Measurements from ENCODE around the gene YWHAB. TPM values are rescaled to one million over a fixed set of nuclear protein-coding genes. Genes with fewer than 3 reads are reported as not detected.

YWHAB gene
- total RNA-seq, 1 donor from 2014 or later: 182 TPM

DNA sequence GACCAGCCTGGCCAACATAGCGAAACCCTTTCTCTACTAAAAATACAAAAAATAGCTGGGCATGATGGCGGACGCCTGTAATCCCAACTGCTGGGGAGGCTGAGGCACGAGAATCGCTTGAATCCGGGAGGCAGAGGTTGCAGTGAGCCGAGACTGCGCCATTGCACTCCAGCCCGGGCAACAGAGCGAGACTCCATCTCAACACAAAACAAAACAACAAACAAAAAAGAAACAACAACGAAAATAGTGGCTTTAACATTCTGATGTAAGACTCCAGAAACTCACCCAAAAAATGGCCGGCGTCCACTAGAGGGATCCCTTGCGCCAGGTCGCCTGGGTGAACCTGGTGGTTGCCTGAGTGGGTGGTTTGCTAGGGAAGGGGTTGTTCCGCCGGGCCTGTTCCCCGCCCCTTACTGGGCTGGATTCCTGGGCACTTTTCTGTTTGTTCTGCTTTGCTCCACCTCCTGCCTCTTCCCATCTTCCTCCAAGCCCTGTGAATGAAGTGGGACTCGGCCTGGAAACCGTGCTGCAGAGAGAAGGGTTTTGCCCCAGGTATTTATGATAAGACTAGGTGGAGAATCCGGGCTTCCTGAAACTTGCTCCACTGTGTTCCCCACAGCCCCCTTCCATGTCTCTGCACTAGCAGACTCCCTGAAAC, 25.9 kb downstream of the YWHAB start:
- no peak for DNase-seq (ENCODE audit: low spot score)

DNA sequence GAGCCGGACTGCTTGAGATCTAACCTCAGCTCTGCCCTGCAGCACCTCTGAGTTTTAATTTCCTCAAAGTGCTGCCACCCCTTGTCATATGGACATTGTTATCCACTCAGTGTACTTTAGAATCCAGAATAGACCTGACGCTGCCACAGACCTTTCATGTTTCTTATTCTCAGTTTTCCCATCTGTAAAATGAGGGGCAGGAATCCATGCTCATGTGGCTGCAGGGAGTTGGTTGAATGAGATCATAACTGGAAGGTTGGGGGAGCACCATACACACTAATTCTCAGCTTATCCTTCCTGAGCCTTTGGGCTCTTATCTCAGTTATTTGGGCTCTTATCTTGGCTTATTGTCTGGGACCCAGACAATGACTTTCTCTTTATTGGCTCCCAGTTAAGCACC, 26.7 kb downstream of the YWHAB start:
- no peak for DNase-seq (ENCODE audit: low spot score)

DNA sequence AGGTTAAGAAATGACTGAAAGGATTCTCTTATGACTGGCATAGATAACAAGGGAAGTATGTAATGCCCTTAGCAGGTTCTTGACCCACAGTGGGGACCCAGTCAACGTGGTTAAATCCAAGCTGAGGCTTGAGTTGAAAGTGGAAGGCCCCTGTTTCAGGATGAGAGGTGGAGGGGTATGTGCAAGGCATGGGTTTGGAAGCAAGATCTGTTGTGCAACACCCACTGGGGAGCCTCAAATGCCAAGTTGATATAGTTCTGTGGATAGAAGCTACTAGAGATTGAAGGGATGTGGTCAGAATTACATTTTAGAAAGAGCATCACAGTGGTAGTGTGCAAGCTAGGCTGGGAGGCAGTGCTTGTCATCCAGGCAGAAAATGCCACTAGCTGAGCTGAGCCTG, 29.4 kb downstream of the YWHAB start:
- no peak for DNase-seq (ENCODE audit: low spot score)

DNA sequence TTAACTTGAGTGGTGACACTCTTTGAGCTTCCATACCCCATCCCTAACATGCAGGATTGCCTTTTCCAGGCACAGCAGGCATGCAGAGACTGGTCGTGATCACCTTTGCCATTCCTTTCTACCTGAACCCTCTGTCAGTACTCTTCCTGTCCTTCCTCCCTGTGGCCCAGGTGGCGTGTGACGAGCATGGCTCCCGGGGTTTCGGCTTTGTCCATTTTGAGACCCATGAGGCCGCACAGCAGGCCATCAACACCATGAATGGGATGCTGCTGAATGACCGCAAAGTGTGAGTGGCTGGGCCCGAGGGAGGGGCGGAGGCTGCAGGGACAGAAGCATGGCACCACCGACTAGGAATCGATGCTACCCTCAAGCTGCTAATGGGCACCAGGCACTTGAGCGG, 31.1 kb downstream of the YWHAB start:
- no peak for DNase-seq (ENCODE audit: low spot score)

DNA sequence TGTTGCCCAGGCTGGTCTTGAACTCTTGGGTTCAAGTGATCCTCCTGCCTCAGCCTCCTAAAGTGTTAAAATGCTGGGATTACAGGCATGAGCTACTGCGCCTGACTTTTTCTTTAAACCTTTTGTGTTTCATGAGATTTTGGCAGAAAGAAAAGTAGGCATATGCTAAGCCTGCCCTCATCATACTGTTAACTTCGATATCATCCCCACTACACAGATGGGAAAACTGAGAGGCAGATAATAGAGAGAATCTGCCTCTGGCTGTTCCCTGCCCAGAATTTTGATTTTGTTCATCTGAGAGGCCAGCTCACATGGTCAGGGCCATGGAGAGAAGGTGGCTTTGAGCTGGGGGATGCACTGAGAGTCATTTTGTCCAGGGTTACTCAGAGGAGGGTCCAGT, 31.9 kb downstream of the YWHAB start:
- no peak for DNase-seq (ENCODE audit: low spot score)

DNA sequence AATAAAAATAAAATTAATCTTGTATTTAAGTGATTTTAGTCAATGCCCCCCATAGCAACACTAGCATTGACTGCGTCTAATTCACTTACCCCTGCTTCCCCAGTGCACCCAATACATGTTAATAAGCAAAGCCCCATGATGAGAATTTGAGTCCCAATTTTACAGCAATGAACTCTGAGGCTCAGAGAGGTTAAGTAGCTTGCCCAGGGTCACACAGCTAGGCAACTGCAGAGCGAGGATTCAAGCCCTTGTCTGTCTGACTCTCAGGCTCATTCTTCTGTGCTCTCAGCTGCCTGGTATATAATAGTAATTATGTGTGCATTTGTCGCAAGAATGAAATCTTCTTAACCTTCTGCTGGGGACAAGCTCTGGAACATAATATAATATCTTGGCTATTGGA, 32.8 kb downstream of the YWHAB start:
- DNase-seq (ENCODE audit: low spot score): no peak

DNA sequence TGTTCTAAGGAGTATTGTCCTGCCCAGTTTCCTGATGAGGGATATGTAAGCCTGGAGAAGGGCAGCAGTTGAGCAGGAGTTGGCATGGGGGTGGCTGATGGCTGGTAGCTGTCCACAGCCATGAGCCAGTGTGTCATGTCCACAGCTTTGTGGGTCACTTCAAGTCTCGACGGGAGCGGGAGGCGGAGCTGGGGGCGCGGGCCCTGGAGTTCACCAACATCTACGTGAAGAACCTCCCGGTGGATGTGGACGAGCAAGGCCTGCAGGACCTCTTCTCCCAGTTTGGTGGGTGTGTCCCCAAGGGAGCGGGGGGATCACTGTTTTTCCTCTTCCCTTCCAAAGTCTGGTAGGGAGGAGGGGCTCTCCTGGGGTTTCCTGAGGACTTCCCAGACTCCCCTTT, 33.3 kb downstream of the YWHAB start:
- DNase-seq (ENCODE audit: low spot score): no peak

DNA sequence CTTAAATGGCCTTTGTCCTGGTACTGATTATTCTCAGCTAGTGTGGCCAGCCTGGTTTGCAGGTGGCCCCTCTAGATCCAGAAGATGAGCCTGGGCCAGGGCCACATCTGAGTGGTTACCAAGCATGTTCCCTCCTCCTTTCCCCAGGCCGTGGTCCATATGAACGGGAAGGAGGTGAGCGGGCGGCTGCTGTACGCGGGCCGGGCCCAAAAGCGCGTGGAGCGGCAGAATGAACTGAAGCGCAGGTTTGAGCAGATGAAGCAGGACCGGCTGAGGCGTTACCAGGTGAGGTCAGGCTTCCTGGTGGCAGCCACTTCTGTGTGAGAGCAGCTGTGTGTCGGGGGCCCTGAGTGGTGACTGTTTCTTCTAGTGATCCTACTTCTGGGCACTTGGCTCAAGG, 35.9 kb downstream of the YWHAB start:
- no peak for DNase-seq (ENCODE audit: low spot score)

DNA sequence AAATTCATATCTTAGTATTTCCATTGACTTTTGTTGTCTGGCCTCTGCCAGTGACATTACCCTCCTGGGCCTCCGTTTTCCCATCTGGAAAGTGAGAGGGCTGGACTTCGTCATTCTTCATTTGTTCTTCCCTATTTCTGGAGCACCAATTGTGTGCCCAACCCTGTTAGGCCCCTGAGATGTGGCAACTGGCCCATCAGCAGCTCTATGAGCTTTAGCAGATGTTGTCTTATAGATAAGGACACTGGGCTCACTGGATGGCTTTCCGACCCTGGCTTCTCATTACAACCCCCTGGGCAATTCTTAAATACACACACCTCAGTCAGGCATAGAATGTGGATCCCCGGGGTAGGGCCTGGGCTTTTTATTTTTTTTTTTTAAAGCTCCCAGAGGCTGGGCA, 39.0 kb downstream of the YWHAB start:
- no peak for DNase-seq (ENCODE audit: low spot score)

DNA sequence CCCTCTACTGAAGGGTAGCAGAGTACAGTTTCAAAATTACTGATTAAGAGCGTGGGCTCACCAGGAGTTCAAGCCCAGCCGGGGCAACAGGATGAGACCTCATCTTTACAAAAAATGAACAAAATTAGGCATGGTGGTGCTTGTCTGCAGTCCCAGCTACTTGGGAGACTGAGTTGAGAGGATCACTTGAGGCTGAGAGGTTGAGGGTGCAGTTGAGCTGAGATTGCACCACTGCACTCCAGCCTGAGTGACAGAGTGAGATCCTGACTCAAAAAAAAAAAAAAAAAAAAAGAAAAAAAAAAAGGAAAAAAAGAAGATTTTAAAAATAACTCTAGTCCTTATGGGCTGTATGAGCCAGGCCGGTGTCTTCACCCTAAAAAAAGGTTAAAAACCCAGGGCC, 43.1 kb downstream of the YWHAB start:
- DNase-seq (ENCODE audit: low spot score): no peak

DNA sequence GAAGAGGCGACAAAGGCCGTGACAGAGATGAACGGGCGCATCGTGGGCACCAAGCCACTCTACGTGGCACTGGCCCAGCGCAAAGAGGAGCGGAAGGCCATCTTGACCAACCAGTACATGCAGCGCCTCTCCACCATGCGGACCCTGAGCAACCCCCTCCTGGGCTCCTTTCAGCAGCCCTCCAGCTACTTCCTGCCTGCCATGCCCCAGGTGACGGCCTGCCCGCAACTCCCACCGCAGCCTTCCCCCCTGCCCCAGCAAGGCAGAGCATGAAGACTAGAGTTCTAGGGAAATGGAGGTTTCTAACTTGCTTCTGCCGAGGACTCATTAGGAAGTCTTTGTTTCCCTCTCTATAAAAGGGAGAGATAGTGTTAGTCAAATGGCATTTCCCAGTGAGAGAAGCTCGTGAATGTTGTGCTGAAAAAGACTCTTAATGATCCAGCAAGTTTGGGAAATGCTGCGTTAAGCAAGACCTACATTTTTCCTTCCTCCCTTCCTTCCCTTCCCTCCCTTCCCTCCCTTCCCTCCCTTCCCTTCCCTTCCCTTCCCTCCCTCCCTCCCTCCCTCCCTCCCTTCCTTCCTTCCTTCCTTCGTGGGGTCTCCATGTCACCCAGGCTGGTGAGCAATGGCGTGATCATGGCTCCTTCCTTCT, 45.1 kb downstream of the YWHAB start:
- no peak for DNase-seq (ENCODE audit: low spot score)

DNA sequence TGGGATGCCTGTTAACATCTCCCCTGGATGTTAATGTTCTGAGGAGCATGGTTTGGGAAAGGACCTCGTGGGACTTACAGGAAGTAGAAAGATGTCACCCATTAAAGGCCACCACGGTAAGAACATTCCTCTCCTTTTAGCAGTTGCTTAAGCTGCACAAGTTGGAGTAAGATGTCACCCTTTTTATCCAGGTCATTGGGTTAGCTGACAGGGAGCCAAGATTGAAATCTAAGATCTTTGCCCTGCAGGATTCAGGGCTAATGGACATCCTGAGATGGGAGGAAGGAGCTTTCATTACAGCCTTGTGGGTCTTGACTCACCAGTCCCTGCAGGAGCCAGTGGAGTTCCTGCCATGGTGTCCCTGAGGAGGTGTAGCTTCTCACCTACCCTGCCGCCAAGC, 46.4 kb downstream of the YWHAB start:
- DNase-seq (ENCODE audit: low spot score): no peak

DNA sequence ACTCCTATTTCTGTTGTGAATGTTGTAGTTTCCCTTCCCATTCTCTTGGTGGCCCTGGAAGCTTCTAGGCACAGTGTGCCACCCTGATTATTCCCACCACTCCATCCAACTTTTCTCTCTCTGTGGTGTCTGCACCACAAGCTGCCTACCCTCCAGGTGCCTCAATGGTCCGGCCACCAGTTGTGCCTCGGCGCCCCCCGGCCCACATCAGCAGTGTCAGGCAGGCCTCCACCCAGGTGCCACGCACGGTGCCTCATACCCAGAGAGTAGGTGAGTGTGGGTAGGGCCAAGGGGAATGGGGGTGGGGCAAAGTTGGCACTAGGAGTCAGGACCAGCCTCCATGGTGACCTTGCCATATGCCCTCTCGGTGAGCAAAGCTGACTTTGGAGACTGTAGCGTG, 47.4 kb downstream of the YWHAB start:
- no peak for DNase-seq (ENCODE audit: low spot score)

DNA sequence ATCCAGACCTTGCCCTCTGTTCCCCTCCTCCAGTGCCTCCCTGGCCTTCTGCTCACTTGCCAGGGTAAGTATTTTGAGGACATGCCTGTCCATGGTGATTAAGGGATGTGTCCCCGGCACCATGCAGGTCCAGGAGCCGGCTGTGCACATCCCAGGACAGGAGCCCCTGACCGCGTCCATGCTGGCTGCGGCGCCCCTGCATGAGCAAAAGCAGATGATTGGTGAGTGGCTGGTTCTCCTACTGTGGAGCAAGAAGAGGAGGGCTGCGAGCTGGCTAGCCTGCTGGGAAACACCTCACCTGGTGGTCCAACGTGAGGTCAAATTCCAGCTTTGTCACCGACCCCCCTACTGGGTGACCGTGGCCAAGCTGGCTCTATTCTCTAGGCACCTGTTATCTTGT, 51.0 kb downstream of the YWHAB start:
- DNase-seq (ENCODE audit: low spot score): no peak

DNA sequence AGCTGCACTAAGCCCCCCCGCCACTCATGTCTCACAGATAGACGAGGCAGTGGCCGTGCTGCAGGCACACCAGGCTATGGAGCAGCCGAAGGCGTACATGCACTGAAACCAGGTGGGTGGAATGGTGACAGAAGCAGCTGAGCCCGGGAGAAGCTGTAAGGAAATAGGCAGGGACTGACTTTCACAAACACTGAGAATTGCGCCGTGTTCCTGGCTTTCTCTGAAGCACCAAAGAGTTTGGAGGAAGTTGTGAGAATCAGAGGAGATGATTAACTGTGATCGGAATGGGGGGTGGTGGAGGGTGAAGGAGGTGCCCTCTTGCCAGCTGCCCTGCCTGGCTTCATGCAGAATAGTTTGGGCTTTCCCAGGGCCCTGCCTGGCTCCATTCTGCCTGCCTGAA, 53.1 kb downstream of the YWHAB start:
- DNase-seq (ENCODE audit: low spot score): no peak

DNA sequence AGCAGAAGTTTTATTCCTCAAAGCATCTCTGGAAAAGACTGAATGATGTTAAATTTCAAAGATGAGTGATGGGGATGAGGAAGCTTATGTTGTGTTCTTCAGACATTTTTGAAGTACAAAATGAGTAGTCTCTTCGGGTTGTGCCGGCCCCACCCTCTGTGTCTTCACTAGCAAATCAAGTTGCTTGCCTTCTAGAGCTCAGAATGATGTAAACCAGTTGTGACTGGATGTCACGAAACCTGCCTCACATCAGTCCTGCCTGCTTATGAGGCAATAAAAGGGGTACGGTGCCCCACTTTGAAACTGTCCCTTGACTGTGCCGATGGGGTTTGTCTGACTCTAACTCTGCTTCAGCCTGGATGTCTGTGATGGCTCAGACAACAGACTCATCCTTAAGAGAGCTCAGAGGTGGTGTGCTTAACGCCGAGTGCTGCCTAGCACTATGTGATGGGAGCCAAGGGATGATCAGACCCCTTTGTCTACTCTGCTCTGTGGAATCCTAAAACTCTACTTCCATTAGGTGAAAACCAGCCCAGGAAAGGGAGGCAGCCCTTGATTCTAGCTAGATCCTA, 55.7 kb downstream of the YWHAB start:
- DNase-seq (ENCODE audit: low spot score): no peak

DNA sequence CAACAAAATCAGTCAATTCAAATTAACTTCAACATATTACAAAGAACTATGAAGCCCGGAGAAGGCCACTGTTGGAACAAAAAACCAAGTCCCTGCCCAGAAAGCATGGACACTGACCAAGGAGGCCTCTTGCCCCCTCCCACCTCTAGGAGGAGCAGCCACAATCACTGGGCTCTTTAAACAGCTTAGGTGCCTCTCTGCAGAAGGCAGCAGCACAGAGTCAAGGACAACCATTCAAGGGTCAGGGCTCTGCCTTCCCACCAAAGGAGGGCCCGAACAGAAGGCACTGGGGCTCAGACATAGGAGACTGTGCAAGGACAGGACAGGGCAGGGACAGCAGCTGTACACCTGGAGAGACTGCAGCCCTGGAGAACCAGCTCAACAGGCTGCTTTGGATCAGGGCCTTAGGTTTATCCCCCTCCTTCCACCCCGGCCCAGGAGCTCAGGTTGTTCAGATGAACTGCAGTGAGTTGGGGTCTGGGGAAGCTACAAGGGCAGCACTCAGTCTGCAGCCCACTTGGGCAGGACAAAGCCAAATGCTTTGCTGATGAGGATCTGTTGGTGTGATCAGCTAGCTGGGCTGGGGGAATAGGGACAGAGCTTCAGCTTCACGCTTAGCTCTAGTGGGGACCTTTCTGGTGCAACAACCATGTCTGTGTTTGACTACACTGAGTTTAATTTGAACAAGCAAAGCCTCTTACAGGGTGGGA, 56.9 kb downstream of the YWHAB start:
- DNase-seq (ENCODE audit: low spot score): no peak

DNA sequence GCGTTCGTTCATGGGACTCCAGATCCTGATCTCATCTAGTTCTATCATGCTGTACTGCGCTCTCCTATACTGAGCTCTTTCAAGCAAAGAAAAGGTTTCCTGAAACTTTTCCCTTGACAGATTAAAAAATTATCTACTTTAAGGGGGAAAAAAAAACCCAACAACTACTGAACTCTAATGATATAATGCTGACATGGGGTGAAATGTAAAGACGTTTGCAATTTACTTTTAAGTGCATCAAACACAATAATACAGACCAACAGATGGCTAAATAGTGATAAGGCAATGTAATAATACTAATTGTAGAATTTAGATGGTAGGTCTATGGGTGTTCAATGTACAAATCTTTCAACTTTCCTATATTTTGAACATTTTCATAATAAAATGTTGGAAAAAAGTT, 58.3 kb downstream of the YWHAB start:
- DNase-seq (ENCODE audit: low spot score): no peak

DNA sequence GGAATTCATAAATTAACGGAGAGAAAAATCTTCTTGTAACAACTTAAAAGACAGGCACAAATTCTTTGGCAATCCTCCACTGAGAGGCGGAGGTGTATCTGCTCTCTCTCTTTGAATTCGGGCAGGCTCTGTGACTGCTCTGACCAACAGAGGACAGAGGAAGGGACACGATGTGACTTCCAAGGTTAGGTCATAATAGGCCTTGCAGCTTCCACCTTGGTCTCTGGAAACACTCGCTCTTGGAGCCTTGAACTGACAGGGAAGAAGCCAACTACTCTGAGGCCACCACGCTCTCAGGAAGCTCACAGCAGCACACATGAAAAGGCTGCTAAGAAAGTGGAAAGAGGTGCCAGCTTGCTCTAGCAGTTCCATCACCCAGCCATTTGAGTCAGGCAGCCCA, 59.8 kb downstream of the YWHAB start:
- no peak for DNase-seq (ENCODE audit: low spot score)

DNA sequence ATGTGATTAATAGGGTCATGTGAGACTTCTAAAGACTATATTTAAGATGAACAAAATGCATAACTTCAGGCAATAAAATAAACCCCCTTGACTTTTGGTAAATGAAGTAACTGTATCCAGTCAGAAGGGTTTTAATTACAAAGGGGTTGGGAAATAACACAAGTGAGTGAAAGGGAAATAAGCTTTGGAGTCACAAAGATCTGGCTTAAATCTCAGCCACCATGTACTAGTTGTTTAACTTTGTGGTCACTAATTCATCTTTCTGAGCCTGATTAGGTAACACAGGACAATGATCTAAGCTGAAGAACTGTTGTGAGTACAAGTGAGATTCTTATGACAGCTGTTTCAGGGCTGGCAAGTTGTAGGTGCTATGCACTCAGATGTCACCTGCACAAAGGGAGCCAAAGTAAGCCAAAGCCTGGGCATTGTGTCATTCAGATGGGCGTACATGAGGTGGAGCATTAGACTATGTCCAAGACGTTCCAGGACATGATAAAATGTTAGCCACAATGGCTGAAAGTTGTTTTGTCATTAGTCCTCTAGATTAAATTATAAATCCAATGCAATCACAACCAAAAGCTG, 60.9 kb downstream of the YWHAB start:
- no peak for DNase-seq (ENCODE audit: low spot score)

DNA sequence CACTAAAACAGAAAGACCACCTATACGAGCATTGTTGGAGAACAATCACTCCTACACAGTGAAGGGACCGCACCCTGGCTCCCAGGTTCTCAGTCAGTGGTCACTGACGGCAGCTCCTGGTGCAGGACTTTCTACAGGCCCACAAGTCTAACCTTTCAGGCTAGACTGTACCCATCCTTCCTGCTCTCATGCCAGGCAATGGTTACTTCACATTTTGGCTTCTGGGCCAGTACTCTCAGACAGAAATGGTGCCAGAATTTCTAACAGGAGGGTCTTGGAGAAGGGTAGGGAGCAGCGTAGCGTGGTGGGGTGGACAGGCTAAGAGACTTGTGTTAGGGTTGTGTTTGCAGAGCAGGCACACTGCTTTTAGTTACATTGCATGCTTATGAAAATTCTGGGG, 62.6 kb downstream of the YWHAB start:
- no peak for DNase-seq (ENCODE audit: low spot score)

DNA sequence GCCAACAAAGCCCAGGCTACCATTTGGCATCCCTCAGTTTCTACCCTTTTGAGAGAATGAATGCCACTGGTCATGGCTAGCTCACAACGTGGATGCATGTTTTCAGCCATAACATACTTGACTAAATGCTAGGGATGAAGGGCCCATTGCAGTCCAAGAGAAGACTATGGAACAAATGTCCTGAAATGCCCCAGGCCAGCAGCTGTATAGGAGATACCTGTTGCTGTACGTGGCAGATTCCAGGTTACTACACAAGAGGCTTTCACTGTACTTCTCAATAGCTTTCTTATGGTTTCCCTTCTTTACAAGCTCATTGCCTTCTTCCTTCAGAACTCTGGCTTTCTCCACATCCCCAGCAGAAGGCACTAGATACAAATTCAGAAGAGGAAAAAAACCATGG, 63.0 kb downstream of the YWHAB start:
- no peak for DNase-seq (ENCODE audit: low spot score)

Data from mesenteric fat pad (tissue), 1 donor.